Measurements from ENCODE around the gene ITSN2. TPM values are rescaled to one million over a fixed set of nuclear protein-coding genes. Genes with fewer than 3 reads are reported as not detected.

Gene ITSN2
- total RNA-seq, 2 donors from 2014 or later = 42.8 to 45.7 TPM

GRCh38 chr2:24304098-24304497 lies 56.2 kb downstream of the ITSN2 start:
- Histone ChIP-seq H3K4me1 (replicated peaks) (no peaks in the 10 kb centered on the region), H3K4me3 (no peak overlapping the region), H3K36me3 (no peaks in the 10 kb centered on the region), H3K27ac (peak overlapping the region; percentile 14 to 58), H3K9me3 (no peaks in the 10 kb centered on the region), H3K27me3 (replicated peaks; ENCODE audit: insufficient read depth) (no peaks in the 10 kb centered on the region)
- 13% methylated on average over 4 of the region's 4 CpGs for WGBS
- DNase-seq (ENCODE audit: low spot score) = peak; percentile 82
- TF ChIP-seq POLR2AphosphoS5 (IDR thresholded peaks at IDR 0.05) (peak; percentile 92), CTCF (IDR thresholded peaks at IDR 0.05) (no peak)
- intact Hi-C loops (cut with DNase I) = loop anchor here (5.0 kb wide), 1 partner anchor 58 kb away; the partner anchor contains the start of gene ITSN2

- DNase-seq (ENCODE audit: low spot score) = no peak
- Histone ChIP-seq H3K4me3 (no peak overlapping the region), H3K36me3 (no peaks in the 10 kb centered on the region), H3K27me3 (replicated peaks; ENCODE audit: insufficient read depth) (no peaks in the 10 kb centered on the region), H3K27ac (no peak overlapping the region), H3K4me1 (replicated peaks) (no peaks in the 10 kb centered on the region), H3K9me3 (no peaks in the 10 kb centered on the region)
- intact Hi-C loops (cut with DNase I) = loop anchor here (5.0 kb wide), 1 partner anchor 61 kb away; the partner anchor contains the start of gene ITSN2
- WGBS = 93% methylated on average over 6 of the region's 6 CpGs
- no peak for TF ChIP-seq POLR2AphosphoS5 (IDR thresholded peaks at IDR 0.05)
- no peak for TF ChIP-seq CTCF (IDR thresholded peaks at IDR 0.05)
- TF ChIP-seq POLR2A (IDR thresholded peaks at IDR 0.05) = no peak
Measured at GRCh38 chr2:24301599-24301998, 58.7 kb downstream of the ITSN2 start.

DNA sequence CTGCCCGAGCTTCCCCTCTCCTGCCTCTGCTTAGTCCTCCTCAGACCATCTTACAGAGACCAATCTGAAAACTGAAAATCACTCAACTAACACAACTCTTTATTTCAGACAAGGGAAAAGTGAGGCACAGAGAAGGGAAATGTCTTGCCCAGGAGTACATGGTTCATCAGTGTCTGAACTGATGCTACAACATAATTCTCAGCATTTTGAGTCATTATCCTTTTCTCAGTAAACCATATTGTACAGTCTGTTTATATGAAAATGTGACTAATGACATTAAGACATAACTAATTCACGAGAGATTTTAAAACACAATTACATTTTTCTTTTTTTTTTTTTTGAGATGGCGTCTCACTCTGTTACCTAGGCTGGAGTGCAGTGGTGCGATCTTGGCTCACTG lies 62.7 kb downstream of the ITSN2 start:
- Histone ChIP-seq H3K9me3 (no peaks in the 10 kb centered on the region), H3K4me1 (replicated peaks) (no peaks in the 10 kb centered on the region), H3K27ac (no peak overlapping the region), H3K27me3 (replicated peaks; ENCODE audit: insufficient read depth) (no peaks in the 10 kb centered on the region), H3K36me3 (no peaks in the 10 kb centered on the region), H3K4me3 (no peak overlapping the region)
- intact Hi-C loops (cut with DNase I) = no loop called here
- TF ChIP-seq POLR2A (IDR thresholded peaks at IDR 0.05) (no peak), CTCF (IDR thresholded peaks at IDR 0.05) (no peak), POLR2AphosphoS5 (IDR thresholded peaks at IDR 0.05) (no peak)
- WGBS = 92% methylated on average over 4 of the region's 4 CpGs
- no peak for DNase-seq (ENCODE audit: low spot score)

DNA sequence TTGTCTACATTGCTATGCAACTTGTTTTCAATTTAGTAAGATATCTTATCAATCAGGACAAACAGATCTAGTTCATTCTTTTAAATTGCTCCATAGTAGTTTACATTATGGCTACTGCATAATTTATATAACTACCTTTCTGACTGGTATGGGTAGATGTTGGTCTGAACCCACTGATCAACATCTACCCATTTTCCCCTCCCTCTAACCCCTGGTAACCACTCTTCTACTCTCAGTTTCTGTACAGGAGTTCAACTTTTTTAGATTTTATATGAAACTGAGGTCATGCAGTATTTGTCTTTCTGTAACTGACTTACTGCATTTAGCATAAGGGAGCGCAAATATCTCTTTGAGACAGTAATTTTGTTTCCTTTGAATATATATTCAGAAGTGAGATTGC lies 73.2 kb downstream of the ITSN2 start:
- no peaks in the 10 kb centered on the region for H3K27me3 ChIP-seq (replicated peaks; ENCODE audit: insufficient read depth)
- no peaks in the 10 kb centered on the region for H3K4me1 ChIP-seq (replicated peaks)
- DNase-seq (ENCODE audit: low spot score) = no peak
- no peaks in the 10 kb centered on the region for H3K9me3 ChIP-seq
- 94% methylated on average over 1 of the region's 1 CpG for WGBS
- no peak overlapping the region for H3K27ac ChIP-seq
- intact Hi-C loops (cut with DNase I) = no loop called here
- no peaks in the 10 kb centered on the region for H3K36me3 ChIP-seq
- H3K4me3 ChIP-seq = no peak overlapping the region
- no peak for TF ChIP-seq POLR2A (IDR thresholded peaks at IDR 0.05)
- TF ChIP-seq POLR2AphosphoS5 (IDR thresholded peaks at IDR 0.05) = no peak
- TF ChIP-seq CTCF (IDR thresholded peaks at IDR 0.05) = no peak

DNA sequence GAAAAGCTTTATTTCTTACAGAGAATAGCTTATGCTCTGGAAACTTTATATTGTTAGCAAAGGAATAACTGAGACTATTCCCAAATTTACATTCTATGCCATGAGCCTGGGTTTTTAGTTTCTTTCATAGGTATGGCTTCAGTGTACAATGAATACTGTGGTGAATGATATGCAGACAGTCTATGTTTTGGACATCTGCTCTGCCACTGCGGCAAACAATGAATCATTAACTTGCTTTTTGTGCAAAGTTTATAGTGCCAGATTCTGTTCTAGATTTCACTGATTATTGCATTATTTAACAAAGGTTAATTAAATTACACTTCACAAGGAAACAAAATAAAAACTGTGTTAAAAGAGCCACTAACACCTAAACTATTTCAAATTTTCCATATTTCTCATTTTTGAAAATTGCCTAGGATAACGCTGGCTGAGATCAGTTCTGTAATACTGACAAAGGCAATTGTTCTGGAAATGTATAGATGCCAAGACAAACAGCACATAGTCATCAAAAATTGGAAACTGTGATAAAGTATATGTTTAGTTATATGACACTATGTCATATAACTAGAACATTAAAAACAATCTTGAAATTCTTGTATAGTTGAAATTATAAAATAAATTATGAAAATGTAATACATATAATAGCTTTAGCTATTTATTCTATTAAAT lies 74.7 kb downstream of the ITSN2 start:
- Histone ChIP-seq H3K4me3 (no peak overlapping the region), H3K27me3 (replicated peaks; ENCODE audit: insufficient read depth) (no peaks in the 10 kb centered on the region), H3K36me3 (no peaks in the 10 kb centered on the region), H3K27ac (no peak overlapping the region), H3K9me3 (no peaks in the 10 kb centered on the region), H3K4me1 (replicated peaks) (no peaks in the 10 kb centered on the region)
- WGBS = 51% methylated on average over 2 of the region's 2 CpGs
- TF ChIP-seq POLR2A (IDR thresholded peaks at IDR 0.05) = no peak
- TF ChIP-seq POLR2AphosphoS5 (IDR thresholded peaks at IDR 0.05) = no peak
- TF ChIP-seq CTCF (IDR thresholded peaks at IDR 0.05) = no peak
- DNase-seq (ENCODE audit: low spot score) = no peak
- intact Hi-C loops (cut with DNase I) = no loop called here
